Stimulated activated CD4-positive, alpha-beta T cell treated with anti-CD3 and anti-CD28 coated beads, Interleukin-2, amount 100 ng/mL, for 48 hours (primary cell): ENCODE results near the gene RNF183.
"Not testable (repeated sequence)": the region's sequence is repeated elsewhere in the genome, so short reads cannot be mapped to it uniquely, and the experiment has no call there.

Source experiments
- DNase-seq, 2 donors: peaks; one replicate each; pipeline ENCODE4 v3.0.0-alpha.2; 2020

Gene RNF183

DNA sequence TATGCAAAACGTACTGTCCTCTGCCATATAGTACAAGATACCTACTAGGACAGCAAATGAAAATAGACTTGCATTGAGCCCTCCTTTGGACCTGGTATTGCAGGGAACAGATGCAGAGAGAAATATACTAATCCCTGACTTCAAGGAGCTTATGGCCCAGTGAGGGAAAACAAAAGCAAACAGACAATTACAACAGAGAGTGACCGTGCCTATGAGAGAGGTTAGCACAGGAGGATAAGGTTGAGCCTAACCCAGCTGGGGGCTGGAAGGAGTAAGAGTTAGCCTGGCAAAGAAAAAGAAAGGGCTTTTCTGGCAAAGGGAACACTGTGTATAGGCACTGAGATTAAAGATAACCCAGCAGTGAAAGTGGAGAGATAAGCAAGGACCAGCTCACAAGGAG is 33.3 kb downstream of the RNF183 start:
- no peak for DNase-seq

DNA sequence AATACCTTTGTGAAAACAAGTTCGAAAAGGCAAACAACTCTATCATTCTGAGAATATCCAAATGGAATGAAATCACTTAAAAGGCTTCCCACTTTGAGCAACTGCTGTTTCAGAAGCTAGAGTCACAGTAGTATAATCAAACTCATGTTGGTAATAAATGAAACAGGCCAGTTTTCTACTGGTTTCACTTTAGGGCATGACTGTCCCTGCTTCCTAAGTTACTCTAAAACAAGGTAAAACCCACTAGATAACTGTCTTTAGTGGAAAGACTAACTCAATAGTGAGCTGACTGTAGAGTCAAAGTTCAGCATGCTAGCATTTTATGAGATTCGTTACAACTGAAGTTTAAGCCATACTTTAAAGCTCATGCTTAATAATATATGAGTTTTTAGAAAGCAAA is 33.8 kb downstream of the RNF183 start:
- no peak for DNase-seq

DNA sequence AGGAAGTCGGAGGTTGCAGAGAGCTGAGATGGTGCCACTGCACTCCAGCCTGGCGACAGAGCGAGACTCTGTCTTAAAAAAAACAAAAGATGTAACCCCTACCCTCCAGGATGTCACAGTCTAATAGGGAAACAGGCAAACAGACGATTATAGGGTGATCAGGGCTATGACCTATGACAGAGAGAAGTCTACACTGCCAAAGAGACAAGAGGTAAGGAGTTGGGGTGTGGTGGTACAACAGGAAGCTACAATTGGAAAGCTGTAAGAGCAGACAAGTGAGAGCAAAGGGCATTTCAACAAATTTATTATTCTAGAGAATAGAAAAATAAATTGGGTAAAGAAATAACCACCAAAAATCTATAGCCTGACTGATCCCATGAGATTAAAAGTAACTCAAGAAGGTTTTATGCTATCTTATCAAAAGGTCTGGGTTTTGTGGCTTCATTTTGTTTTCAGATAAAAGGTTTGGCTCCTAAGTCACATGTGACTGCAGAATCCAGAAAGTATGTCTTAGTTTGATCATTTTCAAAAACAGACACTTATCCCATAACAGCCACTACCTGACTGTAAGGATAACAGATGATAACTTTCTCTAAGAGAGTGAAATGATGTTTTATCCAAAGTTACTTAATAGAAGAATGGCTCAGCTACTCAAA is 35.1 kb downstream of the RNF183 start:
- no peak for DNase-seq

DNA sequence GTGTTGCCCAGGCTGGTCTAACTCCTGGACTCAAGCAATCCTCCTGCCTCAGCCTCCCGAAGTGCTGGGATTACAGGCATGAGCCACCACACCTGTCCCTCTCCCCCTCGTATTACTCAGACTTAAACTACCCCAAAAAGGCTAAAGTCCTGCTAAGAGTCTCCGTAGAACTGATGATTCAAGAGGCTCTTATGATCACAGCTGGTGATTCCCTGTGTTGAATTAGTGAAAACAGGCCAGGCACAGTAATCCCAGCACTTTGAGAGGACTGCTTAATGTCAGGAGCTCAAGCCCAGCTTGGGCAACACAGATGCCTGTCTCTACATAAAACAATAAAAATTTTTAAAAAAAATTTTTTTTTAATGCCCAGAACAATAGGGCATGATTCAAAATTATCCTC is 37.0 kb downstream of the RNF183 start:
- no peak for DNase-seq

DNA sequence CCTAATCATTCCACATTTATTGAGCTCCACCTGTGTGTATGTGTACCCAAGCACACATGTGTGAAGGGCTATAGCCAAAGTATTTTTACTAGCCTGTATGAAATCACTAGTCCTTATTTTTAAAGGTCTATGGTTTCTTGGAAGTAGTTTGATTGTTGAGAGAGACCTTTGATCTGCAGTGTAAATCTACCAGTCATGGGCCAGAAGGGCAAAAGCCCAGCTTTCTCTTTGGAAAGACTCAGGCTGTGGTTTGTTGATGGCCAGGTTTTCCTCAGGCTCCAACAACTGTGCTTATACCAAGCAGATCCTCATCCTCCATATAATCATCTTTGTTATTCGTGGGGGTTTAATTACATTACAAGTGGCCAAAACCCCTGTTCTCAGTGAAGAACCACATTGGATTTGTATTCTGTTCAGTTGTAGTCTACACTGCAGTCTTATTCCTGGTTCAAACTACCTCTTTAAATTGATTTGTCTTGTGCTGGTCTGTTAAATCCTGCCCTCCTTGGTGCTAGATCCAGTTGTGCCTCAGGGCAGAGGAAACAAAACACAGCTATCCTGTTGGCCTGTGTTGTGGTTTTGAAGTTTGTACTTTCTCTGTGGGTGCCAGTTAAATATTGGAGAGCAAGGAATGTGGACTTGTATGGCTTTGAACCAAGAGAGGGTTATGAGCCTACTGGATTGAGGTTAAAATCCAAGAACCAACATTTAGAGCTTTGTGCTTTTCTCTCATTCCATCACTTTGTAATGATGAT is 41.1 kb downstream of the RNF183 start:
- DNase-seq = no peak

DNA sequence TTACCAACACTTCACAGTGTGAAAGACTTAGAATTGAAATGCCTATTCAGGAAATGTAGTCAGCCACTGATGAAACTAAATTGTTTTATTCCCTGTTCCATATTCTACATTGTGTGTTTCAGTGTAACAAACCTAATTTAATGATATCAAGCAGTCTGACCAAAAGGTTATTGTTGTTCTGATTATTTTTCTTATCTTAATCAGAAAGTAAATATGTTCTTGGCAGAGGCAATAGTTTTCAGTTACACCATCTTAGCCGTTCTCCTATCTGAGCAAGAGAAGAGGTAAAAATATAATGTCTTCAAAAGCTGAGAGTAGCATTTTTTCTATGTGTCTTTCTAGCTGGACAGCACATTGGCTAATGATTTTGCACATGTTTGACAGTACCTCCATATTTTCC is 44.9 kb downstream of the RNF183 start:
- no peak for DNase-seq

DNA sequence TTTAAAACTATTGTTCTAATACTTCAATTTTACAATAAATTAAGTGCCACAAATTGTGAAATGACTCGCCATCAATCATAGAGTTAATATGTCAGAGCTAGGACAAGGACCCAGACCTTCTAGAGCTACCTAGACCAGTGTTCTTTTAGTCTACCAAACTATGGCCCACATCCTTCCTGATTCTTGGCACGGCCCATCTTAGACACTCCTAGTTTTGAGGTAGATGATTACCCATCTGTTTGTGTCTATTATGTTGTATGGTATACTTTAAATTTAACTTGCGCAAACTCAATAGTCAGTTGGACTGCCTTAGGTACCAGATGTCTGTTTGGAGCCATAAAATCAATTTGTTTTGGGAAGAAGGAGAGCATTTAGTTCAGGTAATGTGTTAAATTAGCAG is 45.3 kb downstream of the RNF183 start:
- no peak for DNase-seq

DNA sequence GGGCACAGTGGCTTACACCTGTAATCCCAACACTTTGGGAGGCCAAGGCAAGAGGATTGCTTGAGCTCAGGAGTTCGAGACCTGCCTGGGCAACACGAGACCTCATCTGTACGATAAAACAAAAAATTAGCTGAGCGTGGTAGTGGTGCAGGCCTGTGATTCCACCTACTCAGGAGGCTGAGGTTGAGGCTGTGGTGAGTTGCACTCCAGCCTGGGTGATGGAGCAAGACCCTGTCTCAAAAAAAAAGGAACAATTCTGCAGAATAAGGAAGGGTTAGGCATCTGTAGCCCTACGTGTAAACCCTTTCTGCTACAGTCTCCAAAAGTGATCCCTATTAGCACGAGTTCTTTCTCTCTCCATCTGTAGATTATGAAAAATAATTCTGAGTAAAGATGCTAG is 47.7 kb downstream of the RNF183 start:
- no peak for DNase-seq

DNA sequence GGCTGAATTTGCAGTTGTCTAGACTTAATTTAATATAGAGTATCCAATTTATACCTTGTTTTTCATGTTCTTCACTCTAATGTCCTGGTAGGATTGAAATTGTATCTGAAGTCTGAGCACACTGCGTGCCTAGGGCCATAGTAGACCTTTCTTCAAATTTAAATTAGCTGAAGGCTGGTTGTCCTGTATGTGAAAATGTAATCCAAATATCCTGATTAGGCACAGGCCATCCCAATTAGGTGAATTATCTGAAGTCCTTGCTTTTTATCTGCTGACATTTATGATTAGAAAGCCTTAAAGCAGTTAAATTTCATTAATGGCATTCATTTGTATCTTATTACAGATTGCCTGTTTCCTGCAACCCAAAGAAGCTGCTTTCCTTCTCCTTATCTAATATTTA is 48.2 kb downstream of the RNF183 start:
- DNase-seq = no peak

DNA sequence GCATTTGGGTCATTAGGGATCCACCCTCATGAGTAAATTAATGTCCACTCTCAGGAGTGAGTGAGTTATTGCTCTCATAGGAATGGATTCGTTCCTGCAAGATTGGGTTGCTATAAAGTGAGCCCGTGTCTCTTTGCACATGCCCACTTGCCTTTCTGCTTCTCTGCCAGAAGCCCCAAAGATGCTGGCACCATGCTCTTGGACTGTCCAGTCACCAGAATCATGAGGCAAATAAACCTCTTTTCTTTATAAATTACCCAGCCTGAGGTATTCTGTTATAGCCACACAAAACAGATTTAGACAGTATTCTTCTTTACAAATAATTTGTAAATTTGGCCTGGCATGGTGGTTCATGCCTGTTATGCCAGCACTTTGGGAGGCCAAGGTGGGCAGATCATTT is 52.4 kb downstream of the RNF183 start:
- DNase-seq = no peak

DNA sequence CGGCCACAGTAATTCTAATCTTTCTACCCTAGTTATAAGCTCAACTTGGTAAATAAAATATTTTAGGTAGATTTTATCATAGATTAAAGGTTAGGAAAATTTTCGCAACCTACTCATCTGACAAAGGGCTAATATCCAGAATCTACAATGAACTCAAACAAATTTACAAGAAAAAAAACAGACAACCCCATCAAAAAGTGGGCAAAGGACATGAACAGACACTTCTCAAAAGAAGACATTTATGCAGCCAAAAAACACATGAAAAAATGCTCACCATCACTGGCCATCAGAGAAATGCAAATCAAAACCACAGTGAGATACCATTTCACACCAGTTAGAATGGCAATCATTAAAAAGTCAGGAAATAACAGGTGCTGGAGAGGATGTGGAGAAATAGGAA is 53.5 kb downstream of the RNF183 start:
- not testable (repeated sequence) for DNase-seq

DNA sequence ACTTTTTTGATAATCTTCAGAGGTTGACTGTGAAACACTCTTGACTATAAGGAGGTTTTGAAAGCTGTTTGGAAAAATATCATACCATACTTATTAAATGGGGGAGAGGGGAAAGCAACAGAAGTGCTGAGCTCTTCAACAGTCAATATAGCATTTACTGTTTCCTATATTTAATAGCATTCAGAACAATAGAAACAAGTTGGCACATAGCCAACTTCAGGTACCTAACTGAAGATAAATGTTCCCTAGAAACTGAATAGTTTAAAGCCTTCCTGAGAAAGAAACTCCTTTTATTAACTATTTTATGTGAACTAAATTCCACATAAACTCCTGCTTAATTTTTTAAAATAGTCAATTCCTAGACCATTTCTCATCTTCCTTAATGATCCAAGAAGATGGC is 55.5 kb downstream of the RNF183 start:
- DNase-seq = no peak
